ENCODE data around the gene STX8. TPM values are rescaled to one million over a fixed set of nuclear protein-coding genes. Genes with fewer than 3 reads are reported as not detected.
"Not testable (repeated sequence)": the region's sequence is repeated elsewhere in the genome, so short reads cannot be mapped to it uniquely, and the experiment has no call there.

The STX8 gene
- total RNA-seq, 1 experiment from 2014 or later, result 57.3 TPM

DNA sequence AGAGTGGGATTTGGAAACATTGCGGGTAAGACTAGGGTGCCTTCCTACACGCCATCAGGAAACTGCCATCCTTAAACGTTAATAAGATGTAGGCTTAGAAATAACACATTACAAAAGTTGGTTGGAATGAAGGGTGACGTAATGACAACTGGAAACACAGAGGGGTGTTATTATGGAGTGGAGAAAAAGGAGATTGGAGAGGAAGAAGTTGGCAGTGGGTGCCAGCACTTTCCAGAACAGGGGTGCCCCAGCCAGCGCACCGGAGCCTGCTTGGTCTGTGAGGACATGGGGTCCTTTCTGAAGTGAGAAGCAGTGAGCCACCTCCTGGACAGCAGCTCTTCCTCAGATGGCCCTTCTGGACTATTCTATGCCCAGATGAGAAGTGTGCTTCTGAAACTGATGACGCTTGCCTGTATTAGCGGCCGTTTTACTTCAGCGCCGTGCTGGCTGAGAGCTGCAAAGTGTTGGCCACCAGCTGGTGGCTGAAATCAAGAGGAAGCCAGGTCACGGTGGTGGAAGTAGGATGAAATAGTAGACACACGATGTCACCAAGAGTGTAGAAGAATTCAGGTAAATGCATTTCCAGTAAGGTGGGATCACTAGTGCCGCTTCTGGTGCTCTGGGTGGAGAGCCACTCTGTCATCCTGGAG, 309.5 kb downstream of the STX8 start:
- no peak for DNase-seq (ENCODE audit: low spot score)

- DNase-seq (ENCODE audit: low spot score), result no peak
These were observed 314.3 kb downstream of the STX8 start for GRCh38 chr17:9261081-9262012.

DNA sequence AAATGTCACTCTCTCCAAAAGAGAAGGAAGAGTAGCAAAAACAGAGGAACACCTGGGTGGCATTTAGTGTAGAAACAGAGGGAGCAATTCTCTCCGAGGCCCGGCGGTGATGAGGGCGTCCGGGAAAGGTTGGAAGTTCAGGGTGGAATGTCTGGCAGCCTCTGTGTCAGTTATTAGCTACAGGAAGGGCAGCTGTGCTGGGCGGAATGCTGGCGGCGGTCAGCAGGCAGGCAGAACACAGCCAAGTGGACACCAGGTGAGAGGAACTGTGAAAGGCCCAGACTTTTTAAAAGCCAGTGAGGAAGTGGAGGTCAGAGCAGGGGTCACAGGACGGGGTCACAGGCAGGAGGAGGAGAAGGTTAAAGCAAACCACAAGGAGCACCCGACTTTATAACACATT, 316.2 kb downstream of the STX8 start:
- no peak for DNase-seq (ENCODE audit: low spot score)

DNA sequence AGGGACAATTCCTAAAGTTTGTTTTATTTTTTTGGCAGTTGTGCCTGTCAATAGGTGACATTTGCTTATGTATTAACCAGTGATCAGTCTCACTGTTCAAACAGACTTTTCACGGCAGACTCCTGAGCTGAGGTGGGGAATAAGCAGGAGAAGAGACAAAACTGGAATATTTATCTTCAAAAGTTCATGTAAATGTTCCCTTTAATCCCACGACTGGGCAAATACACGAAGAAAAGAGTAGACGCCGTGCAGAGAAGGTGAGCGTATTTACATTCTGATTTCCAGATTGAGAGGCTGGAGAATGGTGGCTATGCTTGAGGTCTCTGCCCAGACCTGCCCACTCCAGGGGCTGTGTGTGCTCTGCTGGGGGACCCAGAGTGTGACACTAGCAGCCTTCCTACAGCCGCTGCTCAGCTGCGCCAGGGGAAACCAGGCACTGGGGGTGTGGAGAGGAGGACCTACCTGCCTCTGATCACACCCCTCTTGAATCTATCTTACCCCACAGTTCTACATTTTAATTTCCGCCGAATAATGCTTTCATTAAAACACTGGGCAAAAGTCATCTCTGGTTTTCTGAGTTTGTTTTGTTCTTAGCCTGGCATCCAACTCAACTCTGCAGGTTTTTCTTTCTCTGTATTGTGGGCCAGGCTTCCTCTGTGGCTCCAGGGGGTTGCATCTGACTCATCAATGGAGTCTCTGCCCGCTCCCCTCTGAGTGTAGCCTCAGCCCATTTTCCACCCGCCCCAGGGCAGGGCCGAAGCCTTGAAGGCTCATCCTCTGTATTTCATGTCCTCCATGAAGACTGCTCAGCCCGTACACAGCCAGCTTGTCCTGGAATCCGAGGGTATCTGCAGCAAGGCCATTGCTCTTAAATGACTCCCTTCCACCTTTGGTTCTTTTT, 317.3 kb downstream of the STX8 start:
- DNase-seq (ENCODE audit: low spot score), result no peak

DNA sequence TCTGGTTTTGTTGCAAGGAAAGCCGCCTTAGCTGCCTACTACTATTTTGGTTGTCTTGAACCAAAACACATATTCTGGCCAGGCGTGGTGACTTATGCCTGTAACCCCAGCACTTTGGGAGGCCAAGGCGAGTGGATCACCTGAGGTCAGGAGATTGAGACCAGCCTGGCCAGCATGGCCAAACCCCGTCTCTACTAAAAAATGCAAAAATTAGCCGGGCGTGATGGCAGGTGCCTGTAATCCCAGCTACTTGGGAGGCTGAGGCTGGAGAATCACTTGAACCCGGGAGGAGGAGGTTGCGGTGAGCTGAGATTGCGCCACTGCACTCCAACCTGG, 318.0 kb downstream of the STX8 start:
- not testable (repeated sequence) for DNase-seq (ENCODE audit: low spot score)

- DNase-seq (ENCODE audit: low spot score), result no peak
These were observed 318.6 kb downstream of the STX8 start for GRCh38 chr17:9256751-9257629.

- DNase-seq (ENCODE audit: low spot score), result no peak
These were observed 319.3 kb downstream of the STX8 start for GRCh38 chr17:9256361-9256750.

DNA sequence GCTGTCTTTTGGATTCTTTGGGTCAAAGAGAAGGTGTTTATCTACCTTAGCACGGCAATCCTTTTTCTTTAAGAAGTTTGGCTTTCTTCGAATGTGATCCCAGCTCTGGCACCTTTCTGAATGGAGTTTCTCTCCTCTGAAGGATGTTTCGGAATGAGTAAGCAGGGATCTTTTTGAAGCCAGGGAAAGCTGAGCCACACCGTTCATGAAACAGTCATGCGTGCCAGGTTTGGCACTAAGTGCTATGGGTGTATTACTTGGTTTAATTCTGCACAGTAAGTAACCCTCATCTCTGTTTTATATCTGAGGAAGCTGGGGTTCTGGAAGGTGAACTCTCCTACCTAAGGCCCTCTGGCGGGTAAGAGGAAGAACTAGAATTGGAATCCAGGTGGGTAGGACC, 319.8 kb downstream of the STX8 start:
- DNase-seq (ENCODE audit: low spot score), result no peak

DNA sequence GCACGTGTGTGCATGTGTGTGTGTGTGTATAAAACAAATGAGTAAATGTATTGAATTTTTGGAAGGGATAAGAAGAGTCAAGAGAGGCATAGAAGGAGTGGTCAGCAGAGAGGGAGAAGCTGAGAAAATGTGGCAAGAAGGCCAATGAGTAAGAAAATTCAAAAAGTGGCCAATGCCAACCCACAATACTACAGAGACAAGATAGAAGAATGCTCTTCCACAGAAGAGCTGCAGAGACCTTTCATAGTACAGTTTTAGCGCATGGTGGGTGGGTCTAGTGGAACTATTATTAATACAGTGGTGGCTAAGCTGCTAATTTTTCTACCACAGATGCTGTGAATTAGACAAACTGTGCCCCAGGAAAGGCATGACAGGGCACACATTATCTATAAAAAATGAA, 320.8 kb downstream of the STX8 start:
- no peak for DNase-seq (ENCODE audit: low spot score)

DNA sequence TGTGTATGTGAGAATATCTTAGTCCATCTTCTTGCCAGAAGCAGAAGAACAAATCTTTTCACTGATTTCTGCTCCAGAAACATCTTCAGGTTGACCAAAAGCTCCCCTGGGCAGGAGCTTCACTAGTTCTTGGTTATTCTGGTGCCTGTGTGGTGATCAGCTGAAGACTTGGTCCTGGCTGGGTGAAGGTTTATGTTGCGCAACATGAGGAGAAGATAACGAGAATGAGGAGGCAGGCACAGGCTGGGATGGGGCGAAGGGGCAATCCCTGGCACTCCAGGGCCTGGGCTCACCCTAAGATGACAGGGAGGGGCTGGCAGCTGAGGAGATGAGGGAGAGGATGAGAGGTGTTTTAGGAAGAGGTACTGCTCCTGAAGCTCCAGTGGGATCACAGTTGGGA, 322.3 kb downstream of the STX8 start:
- DNase-seq (ENCODE audit: low spot score), result no peak

GRCh38 chr17:9251273-9251672, 324.3 kb downstream of the STX8 start:
- DNase-seq (ENCODE audit: low spot score), result no peak

GRCh38 chr17:9249245-9249953, 326.2 kb downstream of the STX8 start:
- DNase-seq (ENCODE audit: low spot score), result no peak

DNA sequence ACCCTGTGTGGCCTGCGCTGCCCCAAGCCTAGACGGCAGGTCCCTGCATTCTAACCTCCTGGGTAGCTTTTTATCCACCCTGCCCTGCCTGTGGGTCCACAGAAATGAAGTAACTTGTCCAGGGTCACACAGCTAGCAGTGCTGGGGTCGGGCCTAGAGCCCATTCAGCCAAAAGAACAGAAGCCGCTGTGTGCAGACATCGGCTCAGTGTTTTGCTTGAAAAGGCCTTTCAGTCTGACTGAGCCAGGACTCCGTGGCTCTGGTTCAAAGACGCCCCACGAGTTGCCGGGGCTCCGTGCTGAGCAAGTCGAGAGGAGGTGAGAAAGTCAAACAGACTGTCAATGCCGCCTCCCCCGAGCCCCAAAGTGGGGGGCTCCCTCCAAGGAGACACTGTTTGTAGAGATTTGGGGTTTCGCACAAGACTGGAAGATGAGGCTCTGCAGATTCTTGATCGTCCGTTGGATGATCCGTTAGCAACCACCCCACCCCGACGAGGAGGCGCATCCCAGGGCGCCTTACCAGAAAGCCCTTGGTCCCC, 328.1 kb downstream of the STX8 start:
- no peak for DNase-seq (ENCODE audit: low spot score)

- DNase-seq (ENCODE audit: low spot score), result no peak
These were observed 331.3 kb downstream of the STX8 start for GRCh38 chr17:9244066-9245052.

DNA sequence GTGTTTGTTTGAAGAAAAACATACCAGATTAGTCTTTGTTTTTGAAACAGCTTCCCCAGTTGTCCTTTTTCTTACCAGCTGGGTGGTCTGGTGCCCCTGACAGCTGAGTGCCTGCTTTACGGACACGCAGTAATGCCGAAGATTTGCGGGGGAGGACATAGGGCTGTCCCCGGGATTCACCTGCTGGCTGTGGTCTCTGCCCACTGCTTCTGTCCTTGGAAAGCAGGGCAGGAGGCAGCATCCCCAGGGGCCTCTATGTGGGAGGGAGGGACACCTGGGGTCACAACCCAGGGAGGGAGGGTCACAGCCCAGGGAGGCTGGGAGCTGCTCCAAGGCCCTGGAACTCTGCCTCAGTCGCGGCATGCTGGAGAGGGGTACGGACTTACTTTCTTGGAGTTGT, 332.6 kb downstream of the STX8 start:
- DNase-seq (ENCODE audit: low spot score), result no peak

DNA sequence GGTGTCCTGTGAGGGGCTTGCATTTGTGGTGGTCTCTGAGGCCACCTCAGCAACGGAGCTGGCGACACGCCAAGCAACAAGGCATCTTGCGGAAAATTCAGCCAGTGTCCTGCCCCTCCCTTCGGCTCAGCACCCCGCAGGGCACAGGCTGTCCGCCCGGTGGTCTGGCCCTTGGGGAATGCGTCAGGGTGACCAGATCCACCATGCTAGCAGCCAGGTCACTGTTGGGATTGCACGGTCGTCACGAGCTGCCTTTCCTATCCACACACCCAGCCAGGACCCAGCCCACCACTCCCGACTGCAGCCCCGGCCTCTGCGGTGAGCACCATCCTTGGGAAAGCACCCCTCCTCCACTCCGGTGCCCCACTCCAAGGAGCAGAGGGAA, 333.1 kb downstream of the STX8 start:
- no peak for DNase-seq (ENCODE audit: low spot score)

- no peak for DNase-seq (ENCODE audit: low spot score)
These were observed 333.7 kb downstream of the STX8 start for GRCh38 chr17:9241774-9242496.

DNA sequence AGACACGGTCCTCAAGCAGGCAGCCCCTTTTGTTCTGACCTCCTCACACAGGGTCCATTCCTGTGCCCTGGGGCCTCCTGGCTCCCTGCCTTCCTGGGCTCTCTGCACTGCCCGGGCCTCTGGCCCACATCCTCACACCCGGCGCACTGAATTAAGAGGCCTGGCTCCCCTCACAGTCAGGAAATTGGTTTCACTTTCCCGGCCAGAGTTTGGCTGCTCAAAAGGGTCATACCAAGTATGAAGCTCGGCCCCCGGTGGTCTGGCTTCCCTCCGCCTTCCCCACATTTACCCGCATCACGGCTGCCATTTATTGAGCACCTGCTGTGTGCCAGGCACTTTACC, 334.3 kb downstream of the STX8 start:
- no peak for DNase-seq (ENCODE audit: low spot score)

All from A172 (cell line).